GM18499 (cell line): Measurements from ENCODE around the gene ANKRD66.
"Not testable (repeated sequence)": the region's sequence is repeated elsewhere in the genome, so short reads cannot be mapped to it uniquely, and the experiment has no call there.

Experiments used
- ATAC-seq: cut with Tn5 transposase; IDR thresholded peaks from one replicate; pipeline ENCODE4 v1.9.1; 2021; ENCODE audit warnings: moderate number of reproducible peaks; ENCODE audit not compliant: insufficient read depth, unreplicated experiment

Gene ANKRD66

DNA sequence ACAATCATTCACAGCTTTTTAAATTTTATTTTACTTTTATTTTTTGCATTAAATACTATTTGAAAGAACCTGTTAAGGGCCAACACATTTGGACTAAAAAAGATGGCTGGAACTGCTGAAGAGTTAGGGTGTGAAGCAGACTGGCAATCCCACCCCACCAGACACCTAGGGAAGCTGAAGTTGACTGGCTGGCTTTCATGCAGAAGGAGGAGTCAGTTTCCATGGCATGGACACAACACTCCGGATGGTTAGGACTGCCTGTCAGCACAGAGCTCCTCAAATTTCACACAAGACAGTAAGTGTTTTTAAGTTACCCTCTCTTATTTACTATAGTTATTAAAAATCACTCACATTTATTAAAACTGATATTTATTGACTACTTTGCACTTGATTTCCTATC, at the start of gene ANKRD66:
Gene ANKRD66 (plus strand): TSS at position 238 of the 400 bp plus-strand sequence. CDS start 5,016 bp downstream, outside the sequence.
- ATAC-seq = no peak

GRCh38 chr6:46699970-46700369, 46.8 kb upstream of the ANKRD66 start:
- no peak for ATAC-seq

- ATAC-seq = no peak
Observed at GRCh38 chr6:46704562-46704961, 42.2 kb upstream of the ANKRD66 start.

GRCh38 chr6:46706464-46706863, 40.3 kb upstream of the ANKRD66 start:
- ATAC-seq = no peak

DNA sequence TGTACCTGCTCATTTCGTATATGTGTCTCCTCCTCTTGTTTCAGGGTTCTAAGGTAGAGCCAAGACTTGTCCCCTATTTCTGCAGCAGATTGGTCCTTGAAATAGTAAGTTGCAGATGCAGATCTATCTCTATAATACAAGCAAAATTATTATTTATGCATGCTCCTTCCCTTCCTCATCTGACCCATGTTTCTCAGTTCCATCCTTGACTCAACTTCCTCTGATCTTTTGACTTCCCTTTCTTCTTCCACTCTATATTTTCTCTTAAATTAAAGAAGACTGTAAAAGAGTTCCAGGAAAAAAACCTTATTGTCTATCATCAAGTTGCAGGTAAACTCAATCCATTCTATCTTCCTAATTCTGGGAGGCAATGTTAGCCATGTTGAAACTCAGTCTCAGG, 35.2 kb upstream of the ANKRD66 start:
- ATAC-seq = no peak

GRCh38 chr6:46715141-46715540, 31.6 kb upstream of the ANKRD66 start:
- no peak for ATAC-seq

DNA sequence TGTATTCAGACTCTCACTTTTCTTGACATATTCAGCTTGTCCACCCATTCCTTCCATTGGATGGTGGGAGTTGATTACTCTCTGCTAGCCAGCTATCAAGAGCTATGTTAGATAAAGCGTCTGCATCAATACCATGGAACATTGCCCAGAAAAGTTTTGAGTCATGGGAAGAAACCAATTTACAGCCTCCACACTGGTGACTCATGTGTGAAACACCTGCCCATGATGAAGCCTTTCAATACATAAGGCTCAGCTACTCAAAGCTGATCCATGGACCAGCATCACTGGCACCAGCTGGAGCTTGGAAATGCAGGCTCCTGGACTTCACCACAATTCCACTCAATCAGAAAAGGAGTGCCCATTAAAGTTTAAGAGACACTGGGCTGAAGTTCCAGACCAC, 27.6 kb upstream of the ANKRD66 start:
- no peak for ATAC-seq

DNA sequence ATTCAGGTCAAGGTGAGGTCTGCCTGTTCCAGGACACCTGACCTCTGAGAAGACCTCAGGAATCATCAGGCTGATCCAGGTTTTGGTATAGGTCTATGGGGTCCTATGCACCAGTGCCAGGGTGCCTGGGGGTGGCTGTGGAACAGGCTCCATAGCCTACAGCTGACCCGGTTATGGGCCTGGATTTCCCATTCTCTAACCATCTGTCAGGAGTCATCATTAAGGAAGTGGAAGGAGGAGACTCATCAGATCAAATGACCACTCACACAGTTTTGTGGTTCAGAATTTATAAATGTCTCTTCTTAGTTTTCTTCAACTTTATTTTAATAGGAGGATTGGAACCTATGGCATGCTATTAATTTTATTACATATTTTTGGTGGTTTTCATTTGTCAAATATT, 26.3 kb upstream of the ANKRD66 start:
- ATAC-seq = no peak

GRCh38 chr6:46729787-46730326, 16.9 kb upstream of the ANKRD66 start:
- ATAC-seq = no peak

GRCh38 chr6:46730921-46731461, 15.7 kb upstream of the ANKRD66 start:
- no peak for ATAC-seq

DNA sequence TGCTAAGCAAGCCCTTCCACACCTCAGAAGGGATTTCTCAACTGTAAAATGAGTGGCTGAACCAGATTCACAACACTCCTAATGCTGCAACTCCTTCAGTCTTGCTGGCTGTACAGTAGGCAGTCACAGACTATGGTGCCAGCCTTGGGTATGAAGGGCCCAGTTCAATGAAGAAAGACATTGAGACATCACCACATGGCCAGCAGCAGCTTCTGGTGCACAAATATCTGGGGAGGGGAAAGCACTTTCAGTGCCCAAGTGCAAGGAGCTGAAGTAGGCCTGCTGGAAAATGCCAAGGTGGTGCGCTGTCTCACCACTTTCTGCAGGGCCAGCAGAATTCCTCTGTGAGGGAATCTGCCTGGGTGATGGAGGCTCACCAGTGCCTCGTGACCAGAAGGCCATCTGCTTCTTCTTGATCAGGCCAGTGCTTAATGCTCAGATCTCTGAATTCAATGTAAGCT, 13.4 kb upstream of the ANKRD66 start:
- no peak for ATAC-seq

DNA sequence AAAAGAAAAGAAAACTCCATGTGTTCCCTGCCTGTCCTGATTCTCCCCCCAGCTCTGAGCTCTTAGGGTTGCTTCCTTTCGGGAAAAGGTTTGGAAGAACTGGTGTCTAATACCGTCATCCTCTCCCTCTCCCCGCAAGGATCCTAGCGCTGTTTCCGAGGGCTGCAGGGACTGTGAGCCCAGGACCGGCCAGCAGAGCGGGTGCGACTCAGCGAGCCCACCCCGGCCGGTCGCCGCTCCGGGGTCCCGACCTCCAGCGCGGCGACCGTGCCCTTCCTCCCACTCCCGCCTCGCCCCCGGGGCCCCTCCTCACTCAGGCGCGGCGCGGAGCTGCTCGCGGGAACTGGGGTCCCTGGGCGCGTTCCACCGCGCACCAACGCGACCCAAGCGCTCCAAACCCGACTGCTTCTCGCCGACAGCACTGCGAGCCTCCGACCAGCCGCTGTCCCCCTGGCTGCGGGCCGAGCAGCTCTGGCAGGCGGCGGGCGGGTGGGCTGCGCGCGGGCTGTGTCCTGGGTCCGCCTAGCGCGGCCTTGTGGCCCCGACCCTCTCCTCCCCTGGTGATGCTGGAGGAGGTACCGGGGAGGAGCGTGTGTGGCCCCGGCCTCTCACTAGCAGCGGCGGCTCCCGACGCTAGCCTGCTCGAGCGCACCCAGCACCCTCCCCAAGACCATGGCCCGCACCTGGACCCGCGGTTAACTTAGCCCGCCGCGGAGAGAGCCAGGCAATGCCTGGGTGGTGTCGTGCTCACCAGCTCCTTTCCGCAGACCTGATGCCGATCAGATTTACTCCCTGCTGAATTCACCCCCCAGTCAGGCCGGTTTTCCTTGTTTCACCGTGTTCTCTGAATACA, 11.6 kb upstream of the ANKRD66 start, which contains the start of gene PLA2G7:
Gene PLA2G7 (minus strand): TSS at position 509 of the 853 bp plus-strand sequence. CDS start 12,484 bp downstream, outside the sequence.
- no peak for ATAC-seq

DNA sequence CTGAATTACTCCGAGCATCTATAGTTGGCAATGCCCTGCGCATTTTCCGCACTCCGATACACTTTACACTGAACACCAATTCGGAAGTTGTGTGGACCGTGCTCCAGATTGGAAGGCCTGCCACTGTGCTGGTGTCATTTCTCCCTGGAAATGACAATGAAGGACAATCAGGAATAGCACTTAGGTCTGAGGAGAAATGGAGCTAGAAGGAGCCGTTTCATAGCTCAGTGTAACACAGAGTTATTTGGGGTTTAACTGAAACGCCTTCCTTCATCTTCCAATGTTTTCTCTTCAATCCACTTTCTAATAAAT, 11.1 kb upstream of the ANKRD66 start:
- ATAC-seq = no peak

GRCh38 chr6:46736906-46737305, 9.8 kb upstream of the ANKRD66 start:
- ATAC-seq = no peak

GRCh38 chr6:46741482-46741881, 5.3 kb upstream of the ANKRD66 start:
- ATAC-seq = no peak

DNA sequence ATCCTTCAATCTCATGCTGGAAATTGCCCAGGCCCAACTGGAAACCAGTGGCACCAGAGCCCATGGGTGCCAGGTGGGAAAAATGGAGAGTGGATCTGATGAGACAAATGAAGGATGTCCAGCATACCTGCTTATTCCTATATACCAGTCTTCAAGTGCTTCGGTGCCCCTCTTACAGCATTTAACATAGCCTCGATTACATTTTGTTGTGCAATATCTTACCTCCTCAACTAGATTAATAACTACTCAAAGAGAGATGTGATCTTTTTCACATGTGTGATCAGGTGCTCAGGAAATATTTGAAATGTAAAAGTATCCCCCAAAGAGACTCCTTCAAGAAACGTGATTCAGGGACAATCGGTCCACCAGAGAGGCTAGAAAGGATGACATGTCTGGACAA, 4.8 kb upstream of the ANKRD66 start:
- no peak for ATAC-seq

GRCh38 chr6:46743425-46744158, 3.1 kb upstream of the ANKRD66 start:
- ATAC-seq = no peak

DNA sequence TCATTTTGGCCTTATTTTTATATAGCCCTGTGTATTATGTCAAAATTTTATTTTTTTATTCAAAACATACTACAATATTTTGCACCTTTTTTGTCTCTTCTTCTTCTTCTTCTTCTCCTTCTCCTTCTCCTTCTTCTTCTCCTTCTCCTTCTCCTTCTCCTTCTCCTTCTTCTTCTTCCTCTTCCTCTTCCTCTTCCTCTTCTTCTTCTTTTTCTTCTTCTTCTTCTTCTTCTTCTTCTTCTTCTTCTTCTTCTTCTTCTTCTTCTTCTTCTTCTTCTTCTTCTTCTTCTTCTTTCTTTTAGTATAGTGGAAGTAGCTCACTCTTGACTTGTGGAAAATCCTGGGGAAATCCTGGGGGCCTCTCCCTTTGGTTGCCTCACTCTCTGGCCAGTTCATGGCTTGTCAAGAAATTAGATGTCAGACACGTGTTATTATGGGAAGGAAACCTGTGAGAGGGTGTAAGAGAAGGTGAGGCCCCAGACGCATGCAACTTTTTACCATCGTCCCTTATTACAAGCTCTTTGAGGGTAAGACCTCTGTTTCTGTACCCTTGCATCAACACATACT, 2.5 kb upstream of the ANKRD66 start:
- not testable (repeated sequence) for ATAC-seq

- ATAC-seq = no peak
Observed at GRCh38 chr6:46745973-46746372, 760 bp upstream of the ANKRD66 start.

DNA sequence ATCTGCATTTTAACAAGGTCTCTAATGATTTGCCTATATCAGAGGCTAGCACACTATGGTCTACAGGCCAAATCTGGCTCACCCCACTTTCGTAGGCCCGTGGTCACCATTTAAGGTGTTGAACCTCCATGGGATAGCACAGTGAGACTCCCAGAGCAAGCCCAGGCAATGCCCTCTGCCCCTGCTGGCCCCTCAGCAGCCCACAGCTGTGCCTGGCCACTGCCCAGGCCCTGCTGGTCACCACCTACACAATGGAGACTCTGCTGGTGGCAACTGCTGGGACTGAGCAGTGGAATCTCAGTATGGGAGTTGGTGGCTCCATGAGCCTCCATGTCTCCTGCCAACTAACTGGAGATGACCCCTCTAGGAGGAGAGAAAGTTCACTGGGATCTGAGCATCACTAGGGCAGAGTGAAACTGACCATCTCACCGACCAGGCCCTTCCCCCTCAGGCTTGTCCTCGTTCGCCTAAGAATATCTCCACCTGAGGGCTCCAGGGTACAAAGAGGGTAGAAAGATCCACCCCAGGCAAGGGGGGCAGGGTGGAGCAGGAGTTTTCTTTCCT, 2.3 kb downstream of the ANKRD66 start:
- ATAC-seq = no peak
